Stimulated activated CD8-positive, alpha-beta memory T cell treated with anti-CD3 and anti-CD28 coated beads, Interleukin-15, amount 100 ng/mL, for 24 hours (primary cell): ENCODE results near the gene HEY2.
"Not testable (repeated sequence)": the region's sequence is repeated elsewhere in the genome, so short reads cannot be mapped to it uniquely, and the experiment has no call there.

Experiments used
- DNase-seq: peaks from one replicate; pipeline ENCODE4 v3.0.0-alpha.2; 2020; ENCODE audit warnings: low read depth

Gene HEY2

GRCh38 chr6:125795301-125795700 is 45.9 kb downstream of the HEY2 start:
- DNase-seq: no peak

- no peak for DNase-seq
Observed at GRCh38 chr6:125797120-125797885, 47.9 kb downstream of the HEY2 start.

- no peak for DNase-seq
Observed at GRCh38 chr6:125797886-125798444, 48.5 kb downstream of the HEY2 start.

GRCh38 chr6:125798734-125799508 is 49.5 kb downstream of the HEY2 start:
- DNase-seq: no peak

GRCh38 chr6:125802383-125802782 is 53.0 kb downstream of the HEY2 start:
- no peak for DNase-seq

GRCh38 chr6:125802943-125803377 is 53.5 kb downstream of the HEY2 start:
- DNase-seq: no peak

- DNase-seq: no peak
Observed at GRCh38 chr6:125804264-125804663, 54.8 kb downstream of the HEY2 start.

DNA sequence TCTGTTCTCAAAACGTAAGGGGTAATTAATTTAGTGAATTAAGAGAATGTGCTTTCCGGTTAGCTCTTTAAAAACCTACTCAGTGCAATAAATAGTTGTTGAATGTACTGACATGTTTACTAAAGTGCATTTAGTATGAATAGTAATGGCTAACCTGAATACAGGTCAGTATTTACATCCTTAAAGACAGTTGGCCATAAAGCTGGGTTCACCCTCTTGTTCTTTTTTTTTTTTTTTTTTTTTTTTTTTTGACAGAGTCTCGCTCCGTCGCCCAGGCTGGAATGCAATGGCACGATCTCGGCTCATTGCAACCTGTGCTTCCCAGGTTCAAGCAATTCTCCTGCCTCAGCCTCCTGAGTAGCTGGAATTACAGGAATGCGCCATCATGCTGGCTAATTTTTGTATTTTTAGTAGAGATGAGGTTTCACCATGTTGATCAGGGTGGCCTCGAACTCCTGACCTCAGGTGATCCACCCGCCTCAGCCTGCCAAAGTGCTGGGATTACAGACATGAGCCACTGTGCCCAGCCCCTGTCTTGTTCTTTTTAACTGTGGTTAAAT is 55.5 kb downstream of the HEY2 start:
- not testable (repeated sequence) for DNase-seq

DNA sequence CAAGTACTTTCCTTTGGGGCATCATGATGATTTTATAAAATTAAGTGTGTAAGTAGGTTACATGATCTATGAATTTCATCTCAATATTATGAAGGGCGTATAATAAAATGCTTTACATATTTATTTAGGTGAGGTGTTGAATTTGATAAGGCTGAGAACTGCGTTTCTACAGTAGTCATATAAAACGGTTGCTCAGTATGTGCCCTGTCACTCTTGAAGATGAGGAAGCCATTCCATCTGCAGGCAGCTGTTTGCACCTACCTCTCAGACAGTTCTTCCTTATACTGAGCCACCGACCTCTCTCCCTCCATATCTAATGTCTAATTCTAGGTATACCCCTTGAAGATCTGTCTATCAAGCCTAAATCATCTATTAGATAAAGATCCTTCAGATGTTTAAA is 57.4 kb downstream of the HEY2 start:
- DNase-seq: no peak

GRCh38 chr6:125807293-125807692 is 57.9 kb downstream of the HEY2 start:
- no peak for DNase-seq

GRCh38 chr6:125808060-125808459 is 58.6 kb downstream of the HEY2 start:
- no peak for DNase-seq

GRCh38 chr6:125808591-125808990 is 59.2 kb downstream of the HEY2 start:
- no peak for DNase-seq

DNA sequence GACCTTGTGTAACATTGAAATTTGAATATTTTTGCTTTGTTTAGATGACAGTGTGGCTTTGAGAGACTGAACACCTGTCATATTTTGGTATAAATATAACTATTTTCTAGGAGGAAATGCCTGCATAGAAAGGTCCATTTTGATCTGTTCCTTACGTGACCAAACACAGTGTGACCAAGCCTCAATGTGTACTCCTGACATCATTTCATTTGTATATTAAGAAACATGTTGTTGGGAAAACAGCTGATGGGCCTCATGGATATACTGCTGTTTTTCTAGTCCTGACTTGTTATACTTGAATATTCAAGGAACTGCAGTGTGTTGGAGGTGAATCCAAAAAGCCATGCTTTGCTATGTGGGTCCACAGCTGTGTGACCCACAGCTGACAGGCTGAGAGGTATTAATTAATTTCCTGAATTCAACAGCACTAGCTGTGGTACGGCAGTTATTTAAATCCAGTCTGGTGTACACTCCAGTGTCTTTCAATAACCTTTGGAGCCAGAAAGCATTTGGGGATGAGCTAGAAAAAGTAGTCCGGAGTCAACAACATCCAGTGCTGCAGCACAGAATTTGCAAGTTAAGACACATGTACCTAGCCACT is 60.2 kb downstream of the HEY2 start:
- no peak for DNase-seq

DNA sequence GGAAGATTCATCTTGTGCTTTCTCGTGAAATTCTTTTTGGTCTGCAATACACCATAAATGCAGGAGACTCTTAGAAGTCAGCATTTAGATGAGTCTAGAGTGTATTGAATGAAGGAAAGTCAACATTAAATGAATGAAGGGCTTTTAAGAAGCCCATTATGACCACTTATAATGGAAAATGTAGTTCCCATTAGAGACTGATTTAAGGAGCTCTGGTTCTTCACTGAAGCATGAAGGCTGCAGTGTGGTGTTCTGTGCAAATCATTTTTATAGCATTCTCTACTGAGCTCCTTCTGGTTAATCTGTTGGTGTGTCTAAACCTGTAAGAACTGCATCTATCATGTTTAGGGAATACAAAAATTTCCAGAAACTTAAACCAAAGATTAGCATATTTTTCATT is 61.0 kb downstream of the HEY2 start:
- no peak for DNase-seq
